ENCODE data around the gene MLPH.

The MLPH gene

GRCh38 chr2:237549216-237549615, 62.2 kb downstream of the MLPH start:
- no peak for DNase-seq

- DNase-seq, result no peak
Measured at GRCh38 chr2:237549643-237550415, 62.8 kb downstream of the MLPH start.

GRCh38 chr2:237551071-237551574, 64.1 kb downstream of the MLPH start:
- DNase-seq, result no peak

- DNase-seq, result no peak
Measured at GRCh38 chr2:237552908-237553307, 65.9 kb downstream of the MLPH start.

DNA sequence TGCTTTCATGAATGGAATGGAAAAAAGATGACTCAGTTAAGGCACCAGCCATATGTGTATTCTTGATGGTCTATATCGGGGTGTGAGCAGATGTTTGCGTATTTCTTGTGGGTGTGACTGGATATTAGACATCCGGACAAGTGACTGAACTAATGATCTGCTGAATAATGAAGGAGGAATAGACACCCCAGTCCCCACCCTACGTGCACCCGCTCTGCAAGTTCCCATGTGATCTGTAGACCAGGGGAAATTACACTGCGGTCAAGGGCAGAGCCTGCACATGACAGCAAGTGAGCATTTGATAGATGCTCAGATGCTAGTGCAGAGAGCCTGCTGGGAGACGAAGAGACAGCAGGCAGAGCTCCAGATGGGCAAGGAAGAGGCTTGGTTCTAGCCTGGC, 66.9 kb downstream of the MLPH start:
- no peak for DNase-seq

GRCh38 chr2:237555560-237555959, 68.5 kb downstream of the MLPH start:
- DNase-seq, result no peak

DNA sequence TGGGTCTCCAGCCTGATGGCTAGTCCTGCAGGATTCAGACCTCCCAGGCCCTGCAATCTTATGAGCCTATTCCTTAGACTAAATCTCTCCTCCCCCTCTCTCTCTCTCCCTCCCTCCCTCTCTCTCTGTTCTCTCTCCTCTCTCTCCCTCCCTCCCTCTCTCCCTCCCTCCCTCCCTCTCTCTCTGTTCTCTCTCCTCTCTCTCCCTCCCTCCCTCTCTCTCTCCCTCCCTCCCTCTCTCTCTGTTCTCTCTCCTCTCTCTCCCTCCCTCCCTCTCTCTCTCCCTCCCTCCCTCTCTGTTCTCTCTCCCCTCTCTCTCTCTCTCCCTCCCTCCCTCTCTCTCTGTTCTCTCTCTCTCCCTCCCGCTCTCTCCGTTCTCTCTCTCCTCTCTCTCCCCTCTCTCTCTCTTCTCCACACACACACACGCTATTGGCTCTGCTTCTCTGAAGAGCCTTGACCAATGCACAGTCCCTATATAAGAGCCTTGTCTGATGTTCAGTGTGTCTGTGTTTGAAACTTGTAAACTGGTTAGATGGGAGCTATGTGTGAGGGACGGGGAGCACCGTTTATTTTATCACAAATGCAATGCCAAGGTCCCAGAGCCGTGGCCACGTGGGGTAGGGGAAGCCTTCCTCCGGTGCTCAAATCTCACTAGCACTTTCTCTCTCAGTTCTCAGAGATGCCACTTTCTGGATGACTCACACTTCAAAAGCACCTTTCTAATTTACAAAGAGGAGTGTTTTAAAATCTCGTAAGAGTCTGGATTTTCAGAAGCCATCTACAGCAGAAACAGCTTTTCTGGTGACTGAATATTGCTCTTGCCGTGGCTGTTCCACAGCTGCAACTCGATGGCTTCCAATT, 70.0 kb downstream of the MLPH start:
- peak; percentile 41 to 47 for DNase-seq

DNA sequence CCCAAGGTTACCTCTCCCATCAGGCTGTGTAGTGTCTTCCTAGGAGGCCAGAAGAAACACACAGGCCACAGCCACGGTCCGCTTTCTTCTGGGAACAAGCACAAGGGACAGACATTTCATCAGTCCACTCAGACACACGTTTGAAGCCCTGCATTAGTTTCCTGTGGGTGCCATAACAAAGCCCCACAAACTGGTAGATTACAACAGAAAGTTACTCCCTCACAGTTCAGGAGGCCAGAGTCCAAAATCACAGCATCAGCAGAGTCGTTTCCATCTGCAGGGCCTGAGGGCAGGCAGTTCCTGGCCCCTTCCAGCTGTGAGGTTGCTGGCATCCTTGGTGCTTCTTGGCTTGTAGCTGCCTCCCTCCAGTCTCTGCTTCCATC, 70.6 kb downstream of the MLPH start:
- DNase-seq, result no peak

- DNase-seq, result no peak
Measured at GRCh38 chr2:237558961-237559641, 72.0 kb downstream of the MLPH start.

- no peak for DNase-seq
Measured at GRCh38 chr2:237561221-237561620, 74.2 kb downstream of the MLPH start.

- no peak for DNase-seq
Measured at GRCh38 chr2:237563816-237564215, 76.8 kb downstream of the MLPH start.

DNA sequence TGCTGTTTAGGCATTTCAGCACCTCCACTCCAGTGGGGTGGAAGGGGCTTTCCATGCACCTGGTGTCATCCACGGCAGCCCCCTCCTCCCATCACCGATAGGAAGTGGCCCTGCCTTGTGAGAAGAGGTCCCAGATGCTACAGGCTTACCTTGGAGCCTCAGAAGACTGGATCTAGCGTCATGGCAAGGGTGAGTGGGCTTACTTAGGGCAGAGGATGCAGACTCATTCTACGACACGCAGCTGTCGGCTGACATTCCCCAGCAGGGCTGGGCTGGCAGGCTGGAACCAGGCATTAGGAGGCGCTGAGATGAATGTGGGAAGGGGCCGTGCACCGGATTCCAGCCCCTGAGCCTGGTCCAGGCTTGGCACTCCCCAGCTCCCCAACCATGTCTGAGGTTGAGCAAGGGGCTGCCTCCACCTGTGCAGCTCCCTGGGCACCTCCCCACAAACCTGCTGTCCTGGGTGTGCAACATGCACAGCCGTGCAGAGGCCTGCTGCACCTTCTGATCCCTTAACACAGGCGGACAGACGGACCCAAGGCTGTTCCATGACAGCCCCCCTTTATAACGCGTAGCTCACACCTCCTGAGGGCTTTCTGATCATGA, 77.6 kb downstream of the MLPH start:
- no peak for DNase-seq

DNA sequence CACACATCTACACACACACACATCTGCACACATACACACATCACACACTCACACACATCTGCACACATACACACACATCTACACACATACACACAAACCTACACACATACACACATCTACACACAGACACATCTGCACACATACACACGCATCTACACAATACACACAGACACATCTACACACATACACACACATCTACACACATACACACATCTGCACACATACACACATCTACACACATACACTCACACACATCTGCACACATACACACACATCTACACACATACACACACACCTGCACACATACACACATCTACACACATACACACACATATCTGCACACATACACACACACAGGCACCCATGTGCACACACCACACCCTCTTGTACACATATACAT, 78.9 kb downstream of the MLPH start:
- DNase-seq, result no peak

- no peak for DNase-seq
Measured at GRCh38 chr2:237566401-237567235, 79.6 kb downstream of the MLPH start, which contains the start of gene PRLH. Gene PRLH (plus strand): TSS chr2:237566574. CDS start chr2:237566574, 0 bp downstream.

DNA sequence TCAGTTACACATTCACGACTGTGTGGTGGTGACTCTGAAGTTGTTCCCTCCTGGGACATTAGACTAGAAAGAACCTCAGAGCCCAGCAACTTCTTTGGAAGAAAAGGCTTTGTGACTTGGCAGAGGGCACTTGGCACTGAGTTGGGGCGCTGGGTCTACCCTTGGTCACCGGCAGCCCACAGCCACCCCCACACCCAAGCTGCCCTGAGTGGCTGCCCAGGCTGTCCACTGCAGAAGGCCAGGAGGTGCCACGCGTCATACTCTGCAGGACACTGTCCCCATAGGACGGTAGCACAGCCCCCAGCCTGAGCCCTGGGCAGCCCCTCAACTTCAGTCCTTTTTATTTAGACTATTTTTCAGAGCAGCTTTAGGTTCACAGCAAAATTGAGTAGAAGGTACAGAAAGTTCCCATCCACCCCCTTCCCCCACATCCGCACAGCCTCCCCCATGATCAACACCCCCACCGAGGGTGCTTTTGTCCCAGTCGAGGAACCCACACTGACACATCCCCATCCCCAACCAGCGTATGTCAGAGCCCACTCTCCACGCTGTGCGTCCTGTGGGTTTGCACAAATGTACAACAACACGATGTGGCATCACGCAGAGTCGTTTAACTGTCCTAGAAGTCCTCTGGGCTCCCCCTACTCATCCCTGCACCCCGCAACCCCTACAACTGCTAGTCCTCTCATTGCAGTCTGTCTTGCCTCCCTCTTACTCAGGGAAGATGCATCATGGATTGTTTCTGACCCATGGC, 80.4 kb downstream of the MLPH start:
- DNase-seq, result no peak

GRCh38 chr2:237568121-237568660, 81.1 kb downstream of the MLPH start:
- no peak for DNase-seq

DNA sequence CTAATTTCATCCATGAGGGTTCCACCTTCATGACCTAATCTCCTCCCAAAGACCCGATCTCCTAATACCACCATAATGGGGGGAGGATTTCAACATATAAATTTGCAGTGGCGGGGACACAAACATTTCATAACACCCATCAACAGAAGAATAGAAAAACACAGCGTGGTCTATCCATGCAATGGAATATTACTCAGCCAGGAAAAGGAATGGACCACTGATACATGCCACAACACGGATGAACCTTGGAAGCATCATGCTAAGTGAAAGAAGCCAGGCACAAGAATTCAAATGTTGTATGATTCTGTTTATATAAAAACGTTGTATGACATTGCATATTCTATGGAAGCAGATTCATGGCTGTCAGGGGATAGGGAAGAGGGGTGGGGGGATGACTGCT, 82.0 kb downstream of the MLPH start:
- DNase-seq, result no peak

GRCh38 chr2:237569896-237570295, 82.8 kb downstream of the MLPH start:
- no peak for DNase-seq

GRCh38 chr2:237570776-237571335, 83.8 kb downstream of the MLPH start:
- no peak for DNase-seq

GRCh38 chr2:237571551-237571950, 84.5 kb downstream of the MLPH start:
- no peak for DNase-seq

Data from stimulated activated CD4-positive, alpha-beta T cell treated with anti-CD3 and anti-CD28 coated beads, Interleukin-4, amount 100 ng/mL, for 4 hours (primary cell).